HG03045 (cell line): ENCODE measurements around the gene NKAIN2.

ENCODE experiments used
- ATAC-seq: cut with Tn5 transposase; IDR thresholded peaks from one replicate; pipeline ENCODE4 v1.9.1; 2021; ENCODE audit warnings: mild to moderate bottlenecking, moderate library complexity; ENCODE audit not compliant: unreplicated experiment

Gene NKAIN2

GRCh38 chr6:124859366-124859765, 1055.7 kb downstream of the NKAIN2 start:
- no peak for ATAC-seq

- no peak for ATAC-seq
Measured at GRCh38 chr6:124866040-124866439, 1062.4 kb downstream of the NKAIN2 start.

GRCh38 chr6:124867121-124867520, 1063.5 kb downstream of the NKAIN2 start:
- no peak for ATAC-seq

DNA sequence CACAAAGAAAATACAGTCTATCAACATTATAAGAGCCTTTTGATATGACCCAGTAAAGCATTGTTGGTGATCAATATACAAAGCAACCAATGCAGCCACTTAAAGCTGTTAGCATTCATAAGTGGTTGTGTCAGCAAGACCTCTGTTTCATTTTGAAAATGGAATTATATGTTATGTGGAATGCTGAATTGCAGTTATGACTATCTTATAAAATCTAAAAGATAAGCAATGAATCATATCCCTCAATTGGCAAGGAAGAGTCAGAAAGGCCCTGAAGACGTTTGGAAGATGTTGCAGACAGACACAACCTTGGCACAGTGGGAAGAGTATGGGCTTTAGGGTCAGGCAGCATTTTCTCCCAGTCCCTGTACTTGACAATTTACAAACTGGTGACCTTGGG, 1064.8 kb downstream of the NKAIN2 start:
- no peak for ATAC-seq

DNA sequence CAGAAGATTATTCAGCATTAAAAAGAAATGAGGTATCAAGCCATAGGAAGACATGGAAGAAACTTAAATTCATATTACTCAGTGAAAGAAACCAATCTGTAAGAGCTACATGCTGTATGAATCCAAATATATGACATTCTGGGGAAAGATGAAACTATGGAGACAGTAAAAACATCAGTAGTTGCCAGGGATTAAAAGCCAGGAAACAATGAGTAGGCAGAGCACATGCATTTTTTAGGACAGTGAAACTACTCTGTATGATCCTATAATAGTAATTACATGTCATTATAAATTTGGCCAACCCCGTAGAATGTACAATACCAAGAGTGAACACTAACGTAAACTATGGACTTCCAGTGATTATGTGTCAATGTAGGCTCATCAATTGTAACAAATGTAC, 1065.8 kb downstream of the NKAIN2 start:
- no peak for ATAC-seq

DNA sequence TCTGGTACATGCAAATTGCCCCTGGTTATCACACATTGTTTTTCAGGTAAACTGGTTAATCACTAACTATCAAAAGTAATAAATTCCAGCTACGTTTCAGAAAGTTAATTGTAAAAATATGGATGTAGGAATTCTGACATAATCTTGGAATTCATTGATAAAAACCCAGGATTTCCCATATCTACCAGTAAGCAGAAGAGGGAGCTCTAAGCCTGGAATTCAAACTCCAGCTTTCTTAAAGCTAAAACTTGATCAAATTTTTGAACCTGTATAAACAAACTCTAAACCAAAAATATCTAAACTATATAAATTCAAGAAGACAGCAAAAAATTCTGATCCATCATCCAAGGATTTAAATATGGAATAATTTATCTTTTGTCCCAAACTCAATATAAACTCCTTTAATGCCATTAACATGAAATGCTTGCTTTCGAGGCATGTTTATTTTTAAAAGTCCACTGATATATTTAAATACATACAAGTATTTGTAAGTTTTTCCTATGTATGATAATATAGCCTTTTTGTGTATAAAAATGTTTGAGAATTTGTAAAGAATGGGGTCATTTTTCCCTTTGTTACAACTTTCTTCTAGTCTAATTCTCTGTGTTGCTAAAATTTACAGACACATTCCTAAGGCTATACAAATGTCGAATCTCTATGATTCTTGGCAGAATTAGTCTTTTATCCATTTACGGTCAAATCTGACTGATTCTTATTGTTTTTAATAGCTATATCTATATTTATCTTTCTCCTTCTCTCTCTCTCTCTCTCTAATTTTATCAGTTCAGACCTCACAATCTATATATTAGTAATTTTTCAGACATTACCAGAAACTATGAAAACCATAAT, 1067.2 kb downstream of the NKAIN2 start:
- ATAC-seq: no peak

DNA sequence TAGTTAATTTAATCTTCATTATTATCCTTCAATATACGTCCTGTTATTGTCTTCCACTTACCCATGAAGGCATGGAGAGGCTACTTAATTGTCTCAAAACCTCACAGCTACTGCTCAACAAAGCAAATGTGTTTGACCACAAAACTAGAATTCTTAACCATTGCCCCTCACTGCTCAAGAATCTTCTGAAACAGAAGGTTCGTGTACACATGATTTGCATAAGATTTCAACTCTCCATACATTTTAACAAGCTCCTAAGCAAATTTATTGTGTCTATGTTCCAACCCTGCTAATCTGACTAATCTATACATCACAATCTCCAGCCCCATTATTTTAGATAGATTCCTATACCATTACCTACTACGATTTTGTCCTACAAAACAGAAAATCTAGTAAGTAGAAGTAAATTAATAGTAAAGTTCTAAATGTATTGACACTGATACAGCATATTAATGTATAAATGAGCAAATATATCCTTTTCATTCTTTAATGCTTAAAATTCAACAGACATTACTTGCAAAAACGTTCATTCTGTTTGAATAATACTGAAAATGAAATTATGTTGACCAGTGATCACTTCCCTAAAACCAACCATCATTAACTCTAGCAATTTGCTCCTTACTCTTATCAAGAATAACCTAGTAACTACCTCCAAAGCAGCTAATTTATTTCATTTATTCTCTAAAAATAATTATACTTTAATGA, 1068.8 kb downstream of the NKAIN2 start:
- ATAC-seq: peak; percentile 53

DNA sequence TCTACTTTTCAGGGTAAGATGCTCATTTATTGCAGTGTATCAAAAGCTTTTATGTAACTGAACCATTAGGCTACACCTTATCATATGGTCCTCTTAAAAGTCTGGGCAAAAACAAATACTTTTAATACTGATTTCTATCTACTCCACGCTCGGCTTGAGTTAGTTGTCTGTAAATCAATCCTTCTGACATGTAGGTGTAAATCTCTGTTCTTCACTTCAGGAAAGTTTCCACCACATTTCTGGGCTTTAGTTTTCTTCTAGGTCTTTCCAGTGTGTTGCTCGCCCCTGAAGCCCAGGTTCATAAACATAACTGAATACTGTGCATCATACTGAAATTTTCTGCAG, 1069.4 kb downstream of the NKAIN2 start:
- no peak for ATAC-seq
